Central memory CD4-positive, alpha-beta T cell (primary cell): ENCODE data around the gene LPIN1.
"Not testable (repeated sequence)": the region's sequence is repeated elsewhere in the genome, so short reads cannot be mapped to it uniquely, and the experiment has no call there.

Experiments used
- DNase-seq: peaks from one replicate; pipeline ENCODE4 v3.0.0; 2022

The LPIN1 gene

GRCh38 chr2:11813345-11813744 is 66.9 kb downstream of the LPIN1 start:
- not testable (repeated sequence) for DNase-seq

GRCh38 chr2:11813951-11814350 is 67.5 kb downstream of the LPIN1 start:
- DNase-seq, result no peak

GRCh38 chr2:11814979-11815510 is 68.6 kb downstream of the LPIN1 start:
- no peak for DNase-seq

GRCh38 chr2:11816935-11817334 is 70.5 kb downstream of the LPIN1 start:
- not testable (repeated sequence) for DNase-seq

- no peak for DNase-seq
Measured at GRCh38 chr2:11819235-11819729, 72.8 kb downstream of the LPIN1 start.

- DNase-seq, result no peak
Measured at GRCh38 chr2:11820650-11821049, 74.2 kb downstream of the LPIN1 start.

GRCh38 chr2:11821705-11822104 is 75.3 kb downstream of the LPIN1 start:
- DNase-seq, result no peak

- not testable (repeated sequence) for DNase-seq
Measured at GRCh38 chr2:11822359-11822745, 75.9 kb downstream of the LPIN1 start.

- no peak for DNase-seq
Measured at GRCh38 chr2:11822746-11823451, 76.5 kb downstream of the LPIN1 start.

- no peak for DNase-seq
Measured at GRCh38 chr2:11824901-11825828, 78.7 kb downstream of the LPIN1 start.

GRCh38 chr2:11827547-11827946 is 81.1 kb downstream of the LPIN1 start:
- no peak for DNase-seq

- DNase-seq, result no peak
Measured at GRCh38 chr2:11828933-11829323, 82.5 kb downstream of the LPIN1 start.

- DNase-seq, result peak; percentile 24
Measured at GRCh38 chr2:11829324-11829946, 83.0 kb downstream of the LPIN1 start.

GRCh38 chr2:11829947-11830707 is 83.7 kb downstream of the LPIN1 start:
- peak; percentile 73 for DNase-seq

GRCh38 chr2:11830708-11831301 is 84.4 kb downstream of the LPIN1 start:
- no peak for DNase-seq

- DNase-seq, result no peak
Measured at GRCh38 chr2:11831415-11831814, 85.0 kb downstream of the LPIN1 start.

- DNase-seq, result no peak
Measured at GRCh38 chr2:11832531-11832930, 86.1 kb downstream of the LPIN1 start.

- DNase-seq, result no peak
Measured at GRCh38 chr2:11833601-11834000, 87.2 kb downstream of the LPIN1 start.

- no peak for DNase-seq
Measured at GRCh38 chr2:11835403-11835802, 89.0 kb downstream of the LPIN1 start.

GRCh38 chr2:11836647-11837219 is 90.3 kb downstream of the LPIN1 start:
- no peak for DNase-seq
